ENCODE results near the gene PCDH9.

The PCDH9 gene

DNA sequence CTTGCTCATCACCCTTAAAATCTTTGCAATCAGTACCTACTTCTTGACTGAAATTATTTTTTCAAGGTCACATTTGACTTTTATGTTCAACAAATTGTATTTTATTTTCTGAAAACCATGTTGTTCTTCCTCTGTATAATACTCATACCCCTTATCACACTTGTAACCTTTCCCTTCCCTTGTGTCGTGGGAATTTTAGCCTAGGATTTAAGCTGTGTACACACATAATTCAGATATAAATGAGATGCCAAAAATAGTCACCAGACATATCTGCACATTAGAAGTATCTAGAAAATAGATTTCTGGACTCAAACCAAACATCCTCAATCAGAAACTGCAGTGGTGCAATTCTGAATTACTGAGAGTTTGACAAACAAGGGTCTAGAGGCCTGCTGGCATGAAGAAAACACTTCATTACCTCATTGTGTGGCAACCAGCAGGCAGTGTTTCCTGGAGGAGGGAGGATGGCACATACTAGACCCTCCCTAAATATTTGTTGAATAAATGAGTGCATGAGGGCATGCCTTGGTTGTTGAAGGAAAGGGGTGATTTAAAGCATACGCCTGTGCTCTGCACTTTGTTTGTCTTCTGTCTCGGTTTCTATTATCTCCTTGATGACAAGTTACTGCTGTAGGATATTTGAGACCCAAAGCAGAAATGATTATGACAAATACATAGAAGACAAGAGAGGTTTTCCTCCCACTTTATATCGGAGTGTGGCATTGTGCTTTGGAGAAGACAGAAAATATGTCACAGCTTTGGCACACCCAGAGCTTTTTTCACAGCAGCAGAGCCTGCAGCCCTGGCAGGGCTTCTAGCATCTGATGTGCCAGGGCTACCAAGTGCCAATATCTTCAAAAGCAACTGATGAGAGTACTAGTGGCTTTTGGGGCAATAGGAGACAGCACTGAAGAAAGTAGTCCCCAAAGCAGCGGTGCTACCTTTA lies 881.1 kb downstream of the PCDH9 start:
- Histone ChIP-seq H3K27me3 (replicated peaks) (no peaks in the 10 kb centered on the region), H3K4me3 (ENCODE audit: low read depth, low read length) (no peak overlapping the region), H3K36me3 (replicated peaks) (no peaks in the 10 kb centered on the region), H3K27ac (no peak overlapping the region)
- DNase-seq, result no peak
- in situ Hi-C loops (cut with HindIII; ENCODE audit: low pct_ligation_motif_present, low sequenced_read_pairs), result no loop called here
- TF ChIP-seq, protein P1, sequence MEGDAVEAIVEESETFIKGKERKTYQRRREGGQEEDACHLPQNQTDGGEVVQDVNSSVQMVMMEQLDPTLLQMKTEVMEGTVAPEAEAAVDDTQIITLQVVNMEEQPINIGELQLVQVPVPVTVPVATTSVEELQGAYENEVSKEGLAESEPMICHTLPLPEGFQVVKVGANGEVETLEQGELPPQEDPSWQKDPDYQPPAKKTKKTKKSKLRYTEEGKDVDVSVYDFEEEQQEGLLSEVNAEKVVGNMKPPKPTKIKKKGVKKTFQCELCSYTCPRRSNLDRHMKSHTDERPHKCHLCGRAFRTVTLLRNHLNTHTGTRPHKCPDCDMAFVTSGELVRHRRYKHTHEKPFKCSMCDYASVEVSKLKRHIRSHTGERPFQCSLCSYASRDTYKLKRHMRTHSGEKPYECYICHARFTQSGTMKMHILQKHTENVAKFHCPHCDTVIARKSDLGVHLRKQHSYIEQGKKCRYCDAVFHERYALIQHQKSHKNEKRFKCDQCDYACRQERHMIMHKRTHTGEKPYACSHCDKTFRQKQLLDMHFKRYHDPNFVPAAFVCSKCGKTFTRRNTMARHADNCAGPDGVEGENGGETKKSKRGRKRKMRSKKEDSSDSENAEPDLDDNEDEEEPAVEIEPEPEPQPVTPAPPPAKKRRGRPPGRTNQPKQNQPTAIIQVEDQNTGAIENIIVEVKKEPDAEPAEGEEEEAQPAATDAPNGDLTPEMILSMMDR (IDR thresholded peaks at IDR 0.05; ENCODE audit: low read depth, low read length, missing control alignments), result no peak

GRCh38 chr13:66347486-66348117 lies 882.5 kb downstream of the PCDH9 start:
- H3K4me3 ChIP-seq (ENCODE audit: low read depth, low read length), result no peak overlapping the region
- no peaks in the 10 kb centered on the region for H3K36me3 ChIP-seq (replicated peaks)
- no peak for DNase-seq
- in situ Hi-C loops (cut with HindIII; ENCODE audit: low pct_ligation_motif_present, low sequenced_read_pairs), result no loop called here
- H3K27ac ChIP-seq, result no peak overlapping the region
- TF ChIP-seq, protein P1 (IDR thresholded peaks at IDR 0.05; ENCODE audit: low read depth, low read length, missing control alignments), result no peak
- no peaks in the 10 kb centered on the region for H3K27me3 ChIP-seq (replicated peaks)

DNA sequence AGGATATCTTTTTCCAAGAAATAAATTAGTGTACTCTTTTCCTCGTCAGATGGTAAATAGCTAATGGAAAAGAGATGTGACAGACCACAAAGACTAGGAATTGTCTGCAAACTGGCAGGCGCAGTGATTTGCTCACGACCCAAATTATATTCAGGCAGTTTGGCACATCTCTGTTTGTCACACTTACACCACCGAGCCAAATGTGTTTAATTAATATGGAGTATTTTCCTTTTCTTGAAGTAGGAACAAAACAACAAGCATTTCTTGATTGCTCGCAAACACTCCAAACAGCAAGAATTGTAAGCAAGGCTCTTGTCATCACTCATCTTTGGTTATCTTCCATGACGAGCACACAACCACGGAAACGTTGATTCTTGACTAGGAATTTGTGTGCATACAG lies 884.2 kb downstream of the PCDH9 start:
- Histone ChIP-seq H3K27ac (no peak overlapping the region), H3K27me3 (replicated peaks) (no peaks in the 10 kb centered on the region), H3K36me3 (replicated peaks) (no peaks in the 10 kb centered on the region), H3K4me3 (ENCODE audit: low read depth, low read length) (no peak overlapping the region)
- DNase-seq, result no peak
- TF ChIP-seq, protein P1 (IDR thresholded peaks at IDR 0.05; ENCODE audit: low read depth, low read length, missing control alignments), result no peak
- in situ Hi-C loops (cut with HindIII; ENCODE audit: low pct_ligation_motif_present, low sequenced_read_pairs), result no loop called here

DNA sequence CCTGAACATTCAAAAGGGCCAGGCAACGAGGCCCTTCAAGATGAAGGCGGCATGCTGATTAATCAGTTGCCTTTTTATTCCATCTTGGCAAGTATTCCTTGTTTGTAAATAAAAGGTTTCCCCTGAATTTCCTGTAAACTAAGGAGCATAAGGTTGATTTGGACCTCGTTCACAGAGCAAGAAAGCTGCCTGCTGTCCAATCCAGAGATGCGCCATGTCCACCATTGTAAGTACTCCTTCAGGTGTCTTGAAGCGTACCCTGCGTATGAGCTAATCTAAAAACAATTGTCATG lies 884.7 kb downstream of the PCDH9 start:
- in situ Hi-C loops (cut with HindIII; ENCODE audit: low pct_ligation_motif_present, low sequenced_read_pairs), result no loop called here
- H3K4me3 ChIP-seq (ENCODE audit: low read depth, low read length), result no peak overlapping the region
- H3K27me3 ChIP-seq (replicated peaks), result no peaks in the 10 kb centered on the region
- no peak for DNase-seq
- H3K27ac ChIP-seq, result no peak overlapping the region
- no peaks in the 10 kb centered on the region for H3K36me3 ChIP-seq (replicated peaks)
- TF ChIP-seq, protein P1 (IDR thresholded peaks at IDR 0.05; ENCODE audit: low read depth, low read length, missing control alignments), result no peak

GRCh38 chr13:66344805-66345517 lies 885.2 kb downstream of the PCDH9 start:
- Histone ChIP-seq H3K27ac (no peak overlapping the region), H3K4me3 (ENCODE audit: low read depth, low read length) (no peak overlapping the region), H3K27me3 (replicated peaks) (no peaks in the 10 kb centered on the region), H3K36me3 (replicated peaks) (no peaks in the 10 kb centered on the region)
- in situ Hi-C loops (cut with HindIII; ENCODE audit: low pct_ligation_motif_present, low sequenced_read_pairs), result no loop called here
- TF ChIP-seq, protein P1 (IDR thresholded peaks at IDR 0.05; ENCODE audit: low read depth, low read length, missing control alignments), result no peak
- no peak for DNase-seq

All from brain microvascular endothelial cell (primary cell).